Superior temporal gyrus (tissue), 1 donor: ENCODE data around the gene FLNB.
"Not testable (repeated sequence)": the region's sequence is repeated elsewhere in the genome, so short reads cannot be mapped to it uniquely, and the experiment has no call there.

Source experiments
- DNase-seq: peaks from one replicate; pipeline ENCODE4 v3.0.0-alpha.2; 2016; ENCODE audit errors: extremely low spot score

Gene FLNB

DNA sequence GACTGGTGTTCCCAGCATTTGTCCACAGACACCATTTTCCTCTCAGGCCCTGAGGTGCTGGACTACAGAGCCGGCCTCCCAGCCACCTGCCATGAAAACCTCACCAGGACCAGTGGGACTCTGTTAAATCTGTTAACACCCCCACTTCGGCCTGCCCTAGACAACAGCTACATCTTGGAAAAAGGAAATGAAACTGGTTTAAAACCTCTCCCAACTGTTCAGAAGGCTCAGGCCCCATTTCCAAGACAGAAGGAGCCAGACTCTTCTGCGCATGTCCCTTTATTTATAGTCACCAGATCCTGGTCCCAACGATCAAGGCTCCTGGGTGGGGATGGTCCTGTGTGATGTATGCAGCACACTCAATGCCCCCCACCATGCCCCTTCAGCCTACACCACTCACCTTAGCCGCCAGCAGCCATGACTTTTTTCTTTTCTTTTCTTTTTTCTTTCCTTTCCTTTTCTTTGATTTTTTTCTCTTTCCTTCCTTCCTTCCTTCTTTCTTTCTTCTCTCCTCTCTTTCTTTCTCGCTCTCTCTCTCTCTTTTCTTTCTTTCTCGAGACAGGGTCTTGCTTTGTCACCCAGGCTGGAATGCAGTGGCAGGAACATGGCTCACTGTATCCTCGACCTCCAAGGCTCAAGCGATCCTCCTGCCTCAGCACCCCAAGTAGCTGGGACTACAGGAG lies 25.5 kb upstream of the FLNB start:
- no peak for DNase-seq

DNA sequence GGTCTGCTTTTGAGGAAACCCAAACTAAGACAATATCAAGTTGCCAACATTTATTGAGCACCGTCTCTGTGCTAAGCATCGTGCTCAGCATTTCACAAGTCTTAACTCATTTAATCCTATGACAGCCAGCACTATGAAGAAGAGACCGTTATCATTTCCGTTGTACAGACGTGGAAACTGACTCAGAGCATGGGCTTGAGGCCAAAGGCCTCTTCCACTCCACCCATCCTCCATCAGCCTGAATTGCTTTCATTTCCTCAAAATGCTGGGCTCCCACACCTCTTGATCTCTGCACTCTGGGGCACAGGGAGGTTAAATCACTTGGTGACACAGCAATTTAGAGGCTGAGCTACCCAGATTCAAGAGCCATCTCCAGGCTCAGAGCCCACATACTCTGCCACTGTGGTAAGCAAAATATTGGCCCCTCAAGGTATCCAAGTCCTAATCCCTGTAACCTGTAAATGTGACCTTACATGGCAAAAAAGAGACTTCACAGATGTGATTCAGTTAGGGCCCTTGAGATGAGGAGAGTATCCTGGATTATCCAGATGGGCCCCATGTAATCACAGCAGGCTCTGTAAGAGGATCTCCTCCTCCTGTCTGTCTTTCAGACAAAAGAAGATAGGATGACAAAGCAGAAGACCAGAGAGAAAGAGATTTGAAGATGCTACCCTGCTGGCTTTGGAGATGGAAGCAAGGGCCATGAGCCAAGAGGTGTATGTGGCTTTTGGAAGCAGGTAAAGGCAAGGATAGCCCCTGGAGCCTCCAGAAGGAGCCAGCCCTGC lies 24.3 kb upstream of the FLNB start:
- DNase-seq = peak; percentile 42

DNA sequence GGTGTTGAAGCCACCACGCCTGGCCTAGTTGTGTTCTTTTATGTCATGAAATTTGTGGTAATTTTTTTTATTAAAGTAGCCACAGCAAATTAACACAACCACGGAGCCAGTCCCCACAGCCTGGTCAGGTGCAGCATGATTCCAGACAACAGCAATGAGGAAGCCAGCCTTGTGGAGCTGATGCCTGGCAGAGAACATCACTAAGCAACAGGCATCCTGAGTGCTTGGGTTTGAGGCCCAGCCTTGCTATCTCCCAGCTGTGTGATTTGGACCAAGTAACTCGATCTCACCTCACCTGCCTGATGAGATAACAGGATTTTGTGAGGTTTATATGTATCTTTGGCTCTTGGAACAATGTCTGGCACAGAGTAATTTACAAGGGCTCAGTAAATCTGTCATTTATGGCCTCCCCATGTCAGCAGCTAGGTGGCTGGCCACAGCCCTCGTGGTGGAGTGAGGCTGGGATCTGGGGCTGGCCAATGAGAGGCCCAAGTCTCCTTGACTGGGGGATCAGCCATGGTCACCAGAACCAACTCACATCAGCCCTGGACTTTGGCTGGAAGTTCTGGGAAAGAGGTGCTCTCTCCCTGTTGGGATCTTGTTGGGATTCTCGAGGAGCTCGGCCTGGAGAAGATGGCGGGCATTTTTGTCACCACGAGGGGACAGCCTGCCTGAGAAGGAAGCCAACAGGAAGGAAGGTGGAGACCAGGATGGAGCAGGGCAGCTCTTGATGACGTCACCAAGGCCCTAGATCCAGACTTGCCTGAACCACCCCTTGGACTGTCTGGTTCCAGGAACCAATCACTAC lies 22.8 kb upstream of the FLNB start:
- no peak for DNase-seq

DNA sequence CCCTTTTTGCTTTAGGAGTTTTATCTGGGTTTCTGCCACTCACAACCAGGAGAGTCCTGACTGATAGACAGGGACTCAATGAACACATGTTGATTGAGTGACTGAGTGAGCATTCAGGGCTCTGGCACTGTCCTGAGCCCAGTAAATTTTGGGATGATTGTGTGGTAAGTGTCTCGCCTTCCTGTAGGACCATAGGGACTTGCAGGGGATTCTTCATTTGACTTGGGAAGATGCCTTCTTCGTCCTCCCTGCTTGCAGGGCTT lies 22.3 kb upstream of the FLNB start:
- no peak for DNase-seq

DNA sequence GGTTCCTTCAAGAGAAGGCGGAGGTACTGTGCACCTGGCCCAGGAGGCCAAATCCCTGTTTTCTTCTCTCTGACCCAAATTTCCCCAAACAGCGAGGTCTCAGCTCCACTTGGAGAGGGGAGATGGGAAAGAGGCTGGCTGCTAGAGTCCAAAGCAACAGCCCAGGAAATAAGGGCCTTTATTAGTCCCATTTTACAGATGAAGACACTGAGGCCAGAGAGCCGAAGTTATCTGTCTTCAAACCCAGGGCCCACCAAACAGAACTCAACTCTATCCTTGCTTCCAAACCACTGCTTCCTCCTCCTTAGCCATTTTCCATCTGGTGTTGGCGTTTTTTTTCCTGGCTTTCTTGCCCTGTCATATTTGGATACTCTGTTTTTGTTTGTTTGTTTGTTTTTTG lies 22.0 kb upstream of the FLNB start:
- no peak for DNase-seq

DNA sequence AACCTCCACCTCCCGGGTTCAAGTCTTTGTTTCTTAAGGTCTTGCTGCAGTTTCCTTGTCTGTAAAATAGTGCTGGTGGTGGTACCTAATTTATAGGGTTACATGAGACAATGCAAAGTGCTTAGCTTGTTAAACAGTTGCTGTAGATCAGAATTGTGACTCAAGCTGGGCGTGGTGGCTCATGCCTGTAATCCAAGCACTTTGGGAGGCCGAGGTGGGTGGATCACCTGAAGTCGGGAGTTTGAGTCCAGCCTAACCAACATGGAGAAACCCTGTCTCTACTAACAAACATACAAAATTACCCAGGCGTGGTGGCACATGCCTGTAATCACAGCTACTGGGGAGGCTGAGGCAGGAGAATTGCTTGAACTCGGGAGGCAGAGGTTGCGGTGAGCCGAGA lies 19.0 kb upstream of the FLNB start:
- not testable (repeated sequence) for DNase-seq

DNA sequence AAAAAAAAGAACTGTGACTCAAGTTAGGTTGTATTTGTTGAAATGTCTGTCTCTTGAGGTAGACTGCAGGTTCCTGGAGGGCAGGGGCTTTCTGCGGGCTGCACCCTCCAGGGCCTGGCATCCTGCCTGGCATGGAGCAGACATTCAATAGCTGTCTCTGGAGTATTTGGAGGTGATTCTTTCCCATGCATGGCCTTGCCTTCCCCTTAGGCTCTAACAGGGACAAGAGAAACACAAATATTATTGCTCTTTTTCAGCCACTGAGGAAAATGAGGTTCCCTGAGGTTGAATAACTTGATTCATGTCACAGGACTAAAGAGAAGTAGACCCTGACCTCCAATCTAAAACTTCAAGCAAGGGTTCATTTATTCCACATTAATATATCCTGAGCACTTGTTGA lies 18.6 kb upstream of the FLNB start:
- DNase-seq = no peak

DNA sequence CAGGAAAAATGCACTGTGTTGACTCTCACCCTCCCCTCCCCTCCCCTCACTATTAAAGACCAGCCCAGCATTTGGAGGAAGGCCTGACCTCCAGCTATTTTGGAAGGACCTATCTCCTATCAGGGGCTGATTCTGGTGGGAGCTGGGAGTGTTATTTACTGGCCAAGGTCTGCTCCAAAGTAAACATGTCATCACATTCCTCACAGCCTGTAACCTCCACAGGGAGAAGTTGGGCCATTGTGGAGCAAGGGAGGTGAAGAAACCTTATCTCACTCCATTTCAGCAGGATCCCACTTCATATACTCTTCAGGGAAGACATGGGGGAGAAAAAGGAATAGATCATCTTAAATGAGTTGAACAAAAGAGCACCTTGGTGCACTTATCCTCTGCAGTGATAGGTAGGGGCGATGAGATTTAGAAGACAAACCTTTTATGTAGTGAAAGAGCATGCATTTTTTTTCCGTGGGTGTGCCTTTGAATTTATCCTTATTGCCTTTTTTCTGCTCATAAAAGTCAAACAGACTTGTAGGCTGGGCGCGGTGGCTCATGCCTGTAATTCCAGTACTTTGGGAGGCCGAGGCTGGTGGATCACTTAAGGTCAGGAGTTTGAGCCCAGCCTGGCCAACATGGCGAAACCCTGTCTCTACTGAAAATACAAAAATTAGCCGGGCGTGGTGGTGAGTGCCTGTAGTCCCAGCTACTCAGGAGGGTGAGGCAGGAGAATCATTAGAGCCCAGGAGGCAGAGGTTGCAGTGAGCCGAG lies 15.6 kb upstream of the FLNB start:
- DNase-seq = no peak

DNA sequence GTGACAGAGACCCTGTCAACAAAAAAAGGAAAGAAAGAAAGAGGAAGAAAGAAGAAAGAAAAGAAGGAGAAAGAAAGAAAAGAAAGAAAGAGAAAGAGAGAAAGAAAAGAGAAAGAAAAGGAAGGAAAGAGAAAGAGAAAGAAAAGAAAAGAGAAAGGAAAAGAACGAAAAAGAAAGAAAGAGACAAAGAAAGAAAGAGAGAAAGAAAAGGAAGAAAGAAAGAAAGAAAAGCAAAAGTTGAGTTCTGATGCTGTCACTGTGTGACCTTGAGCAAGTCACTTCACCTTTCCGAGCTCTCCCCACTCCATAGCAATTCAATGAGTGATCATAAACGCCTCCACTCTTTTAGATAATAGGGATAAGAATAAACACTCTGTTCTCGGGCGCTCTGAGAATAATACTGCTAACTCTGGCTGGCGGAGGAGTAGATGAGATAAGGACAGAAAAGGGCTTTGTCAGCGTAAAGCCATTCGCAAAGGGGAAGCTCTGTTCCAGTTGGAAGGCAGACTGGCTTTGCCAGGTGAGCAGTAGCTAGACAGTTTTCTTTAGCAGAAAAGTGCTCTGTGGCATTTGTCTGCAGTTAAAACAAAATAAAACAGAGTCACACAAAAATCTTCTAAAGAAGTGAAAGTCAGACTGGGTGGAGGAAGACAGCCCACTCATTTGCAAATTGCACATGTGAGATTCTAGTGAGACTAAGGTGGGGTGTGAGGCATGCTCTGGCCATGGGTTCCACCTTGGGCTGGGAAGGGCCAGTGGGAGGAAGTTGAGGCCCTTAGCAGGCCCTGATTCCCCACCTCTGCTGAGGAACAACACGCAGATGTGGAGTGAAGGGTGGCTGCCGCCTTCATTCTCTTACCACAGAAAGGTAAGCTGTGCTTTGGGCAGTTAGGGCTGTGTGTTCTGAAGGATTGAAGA lies 9.6 kb upstream of the FLNB start:
- DNase-seq = no peak

DNA sequence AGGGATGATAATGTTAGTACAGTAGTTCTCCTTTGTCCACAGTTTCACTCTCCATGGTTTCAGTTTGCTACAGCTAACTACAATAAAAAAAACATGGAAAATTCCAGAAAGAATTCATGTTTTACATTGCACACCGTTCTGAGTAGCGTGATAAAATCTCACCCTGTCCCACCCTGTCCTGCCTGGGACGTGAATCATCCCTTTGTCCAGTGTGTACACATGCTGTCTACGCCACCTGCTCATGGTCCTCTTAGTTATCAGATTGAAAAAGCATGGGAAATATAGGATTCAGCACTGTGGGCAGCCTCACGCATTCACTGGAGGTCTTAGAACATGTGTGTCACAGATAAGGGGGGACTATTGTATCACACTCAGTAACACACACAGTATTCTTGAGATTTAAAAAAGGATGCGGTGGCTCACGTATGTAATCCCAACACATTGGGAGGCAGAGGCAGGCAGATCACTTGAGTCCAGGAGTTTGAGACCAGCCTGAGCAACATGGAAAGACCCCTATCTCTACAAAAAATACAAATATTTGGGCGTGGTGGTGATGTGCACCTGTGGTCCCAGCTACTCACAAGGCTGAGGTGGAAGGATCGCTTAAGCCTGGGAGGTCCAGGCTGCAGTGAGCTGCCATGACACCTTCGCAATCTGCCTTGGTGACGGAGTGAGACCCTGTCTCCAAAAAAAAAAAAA lies 8.7 kb upstream of the FLNB start:
- DNase-seq = no peak

DNA sequence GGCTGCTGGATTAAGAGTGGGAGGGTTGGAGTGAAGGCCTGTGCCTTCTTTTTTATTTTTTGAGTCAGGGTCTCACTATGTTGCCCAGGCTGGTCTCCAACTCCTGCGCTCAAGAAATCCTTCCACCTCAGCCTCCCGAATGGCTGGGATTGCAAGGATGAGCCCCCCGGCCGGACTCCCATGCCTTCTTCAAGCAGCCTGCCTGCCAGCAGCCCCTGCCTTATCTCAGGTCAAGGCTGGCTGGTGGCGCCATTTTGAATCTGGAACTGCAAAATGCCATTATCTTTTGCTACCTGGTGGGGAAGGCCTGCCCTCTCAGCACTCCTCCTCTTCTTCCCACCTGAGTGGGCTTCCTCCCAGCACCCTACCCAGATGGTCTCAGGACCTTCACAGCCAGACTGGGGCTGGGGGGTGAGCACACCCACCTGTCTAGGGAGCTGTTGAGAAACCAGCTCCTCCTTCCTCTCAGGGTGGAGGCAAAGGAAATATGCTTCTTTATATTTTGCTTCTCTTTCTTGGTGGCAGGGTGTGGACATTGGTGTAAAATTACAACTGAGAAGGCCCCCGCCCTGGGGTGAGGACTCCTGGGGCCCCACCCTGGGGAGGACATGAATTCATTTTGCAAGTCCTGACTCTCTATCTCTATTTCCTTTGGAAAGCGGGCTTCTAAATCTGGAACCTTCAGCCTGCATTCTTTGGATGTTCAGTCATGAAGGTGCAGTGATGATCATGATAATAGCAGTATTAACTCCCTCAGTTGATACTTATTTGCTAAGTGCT lies 7.7 kb upstream of the FLNB start:
- no peak for DNase-seq

DNA sequence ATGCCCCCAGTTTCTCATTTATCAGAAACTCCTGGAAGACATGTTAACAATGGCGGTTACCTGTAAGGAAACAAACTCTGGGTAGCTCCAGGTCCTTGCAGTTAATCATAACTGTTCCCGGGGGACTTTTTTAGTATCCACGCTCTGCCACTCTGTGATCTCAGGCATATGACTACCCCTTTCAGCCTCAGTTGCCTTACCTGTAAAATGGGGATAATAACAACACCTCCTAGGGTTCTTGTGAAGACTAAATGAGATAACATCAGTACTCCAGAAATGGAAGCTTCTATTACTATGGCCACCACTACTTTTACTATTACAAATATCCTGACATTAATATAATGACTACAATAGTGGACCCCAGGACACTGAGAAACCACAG lies 7.1 kb upstream of the FLNB start:
- no peak for DNase-seq

DNA sequence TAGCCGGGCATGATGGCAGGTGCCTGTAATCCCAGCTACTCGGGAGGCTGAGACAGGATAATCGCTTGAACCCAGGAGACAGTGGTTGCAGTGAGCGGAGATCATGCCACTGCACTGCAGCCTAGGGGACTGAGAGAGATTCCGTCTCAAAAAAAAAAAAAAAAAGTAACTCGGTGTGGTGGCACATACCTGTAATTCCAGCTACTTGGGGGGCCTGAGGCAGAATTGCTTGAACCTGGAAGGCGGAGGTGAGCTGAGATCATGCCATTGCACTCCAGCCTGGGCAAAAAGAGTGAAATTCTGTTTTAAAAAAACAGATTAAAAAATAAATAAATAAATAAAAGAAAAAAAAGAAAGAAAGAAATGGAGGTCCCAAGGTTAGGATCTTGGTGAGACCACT lies 6.2 kb upstream of the FLNB start:
- no peak for DNase-seq

DNA sequence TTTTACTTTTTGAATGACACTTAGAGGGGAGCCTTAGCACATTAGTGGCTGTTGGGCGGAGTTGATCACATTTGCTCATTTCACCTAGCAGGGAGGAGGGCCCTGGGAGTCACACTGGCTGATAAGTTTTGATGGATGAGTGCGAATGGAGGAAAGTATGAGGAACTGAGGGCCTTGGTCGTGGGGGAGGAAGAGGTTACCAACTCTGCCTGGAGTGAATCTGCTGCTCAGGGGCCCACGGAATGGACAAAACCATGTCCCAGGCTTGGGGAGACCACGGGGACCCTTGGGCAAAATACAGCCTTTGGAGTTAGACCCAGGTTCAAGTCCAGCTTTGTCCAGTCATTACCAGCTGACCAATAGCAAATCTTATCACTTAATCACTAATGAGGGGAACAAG lies 5.1 kb upstream of the FLNB start:
- DNase-seq = no peak

DNA sequence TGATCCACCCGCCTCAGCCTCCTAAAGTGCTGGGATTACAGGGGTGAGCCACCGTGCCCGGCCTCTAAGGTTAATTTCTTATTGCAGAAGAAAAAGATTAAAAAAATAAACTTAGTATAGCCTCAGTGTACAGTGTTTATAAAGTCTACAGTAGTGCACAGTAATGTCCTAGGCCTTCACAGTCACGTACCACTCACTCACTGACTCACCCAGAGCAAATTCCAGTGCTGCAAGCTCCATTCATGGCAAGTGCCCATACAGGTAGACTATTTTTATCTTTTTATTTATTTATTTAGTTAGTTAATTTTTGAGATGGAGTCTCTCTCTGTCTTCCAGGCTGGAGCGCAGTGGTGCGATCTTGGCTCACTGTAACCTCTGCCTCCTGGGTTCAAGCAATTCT lies 3.2 kb upstream of the FLNB start:
- no peak for DNase-seq

DNA sequence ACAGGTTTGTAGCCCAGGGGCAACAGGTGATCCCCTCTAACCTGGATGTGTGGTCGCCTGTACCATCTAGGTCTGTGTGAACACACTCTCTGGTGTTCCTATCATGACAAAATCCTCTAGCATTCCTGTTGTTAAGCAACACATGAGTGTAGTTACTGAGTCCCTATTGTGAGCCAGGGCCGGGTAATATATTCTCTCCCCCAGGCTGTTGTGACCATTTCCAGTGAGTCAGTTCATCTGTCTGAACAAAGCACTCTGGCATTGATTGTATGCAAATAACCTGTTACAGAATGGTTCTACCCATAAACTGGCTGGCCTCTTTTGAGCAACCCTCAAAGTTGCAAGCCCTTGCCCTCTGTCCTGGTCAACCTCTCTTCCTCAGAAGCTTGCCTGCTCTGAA lies 2.6 kb upstream of the FLNB start:
- DNase-seq = no peak

DNA sequence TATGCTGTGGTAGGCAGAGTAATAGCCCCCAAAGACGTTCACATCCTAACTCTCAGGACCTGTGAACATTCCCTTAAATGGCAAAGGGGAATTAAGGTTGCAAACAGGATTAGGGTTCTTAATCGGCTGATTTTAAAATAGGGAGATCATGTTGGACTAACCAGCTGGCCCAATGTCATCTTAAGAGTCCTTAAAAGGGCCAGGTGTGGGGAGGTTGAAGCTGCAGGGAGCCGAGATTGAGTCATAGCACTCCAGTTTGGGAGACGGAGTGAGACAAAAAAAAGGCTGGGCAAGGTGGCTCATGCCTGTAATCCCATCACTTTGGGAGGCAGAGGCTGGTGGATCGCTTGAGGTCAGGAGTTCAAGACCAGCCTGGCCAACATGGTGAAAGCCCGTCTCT lies 1.6 kb upstream of the FLNB start:
- DNase-seq = no peak

DNA sequence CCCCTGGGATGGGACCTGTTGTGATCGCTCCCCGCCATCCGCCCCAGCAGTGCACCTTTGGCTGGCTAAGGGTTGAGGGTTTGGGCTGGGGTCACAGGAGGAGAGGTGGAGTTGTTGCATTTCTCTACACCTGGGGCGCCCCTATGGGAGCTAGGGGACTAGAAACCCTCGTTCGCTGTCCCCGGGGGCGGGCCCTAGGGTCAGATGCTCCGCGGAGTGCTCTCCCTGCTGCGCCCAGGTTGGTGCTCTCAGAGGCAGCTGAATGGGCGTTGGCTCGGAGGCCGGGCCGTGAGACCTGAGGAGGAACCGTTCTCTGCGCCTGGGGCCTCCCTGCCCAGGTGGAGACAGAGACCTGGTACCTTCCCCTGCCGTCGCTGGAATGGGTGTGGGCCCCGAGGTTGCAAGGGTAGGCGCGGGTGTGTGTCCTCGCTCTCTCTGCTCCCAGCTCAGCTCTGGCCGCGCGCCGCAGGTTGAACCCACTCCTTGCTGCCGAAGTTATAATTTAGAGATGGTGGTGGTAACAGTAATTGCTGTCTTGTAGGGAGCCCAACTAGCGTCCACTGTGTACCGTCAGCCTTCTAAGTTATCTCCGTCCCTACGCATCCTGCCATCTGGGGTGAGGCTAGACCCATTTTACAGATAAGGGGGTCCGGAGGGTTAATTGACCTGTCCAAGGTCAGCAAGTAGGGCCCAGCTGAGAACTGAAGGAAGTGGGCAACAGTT lies 965 bp downstream of the FLNB start:
- DNase-seq = no peak
